Vagina (tissue), 2 donors: ENCODE results near the gene VPS35L.

Experiments used
- POLR2A ChIP-seq, 2 donors: fragments of 450-650 bp; IDR thresholded peaks; one replicate each; pipeline ENCODE4 v1.6.1; 2017; ENCODE audit warnings: antibody characterized with exemption in 2 of 2, mild to moderate bottlenecking in 2 of 2, moderate library complexity in 2 of 2
- POLR2AphosphoS5 ChIP-seq, 2 donors: sonication (generic); formaldehyde crosslinking; IDR thresholded peaks; one replicate each; pipeline ENCODE4 v1.9.0; 2017; ENCODE audit warnings: antibody characterized with exemption in 2 of 2, mild to moderate bottlenecking in 2 of 2, low read depth in 1 of 2; ENCODE audit not compliant: insufficient read depth in 1 of 2
- TF ChIP-seq, protein P1 (sequence below), 3 experiments: fragments of 450-650 bp in 2 of 3; fragments of 200-600 bp in 1 of 3; sonication (generic) in 1 of 3; IDR thresholded peaks; one replicate each; pipeline ENCODE4 v1.5.1; 2017 to 2019; ENCODE audit warnings: antibody characterized with exemption in 3 of 3, mild to moderate bottlenecking in 2 of 3, moderate library complexity in 2 of 3

DNA sequence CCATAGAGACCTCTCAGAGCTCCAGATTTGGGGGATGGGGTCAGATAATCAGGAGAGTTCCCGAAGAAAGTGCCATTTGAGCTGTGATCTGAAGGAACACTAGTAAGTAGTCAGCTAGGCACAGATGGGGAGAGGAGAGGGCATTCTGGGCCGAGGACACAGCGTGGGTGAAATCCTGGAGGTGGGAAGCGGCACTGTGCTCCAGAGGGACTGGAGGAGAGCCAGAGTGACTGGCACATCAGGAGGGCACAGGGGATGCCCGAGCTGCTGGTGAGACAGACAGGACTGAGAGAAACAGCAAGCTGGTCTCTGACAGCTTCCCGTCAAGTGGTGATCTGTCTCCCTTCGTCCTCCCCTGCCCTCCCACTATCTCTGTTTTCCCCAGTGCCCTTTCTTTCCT lies 121.9 kb downstream of the VPS35L start:
- TF ChIP-seq, protein P1, sequence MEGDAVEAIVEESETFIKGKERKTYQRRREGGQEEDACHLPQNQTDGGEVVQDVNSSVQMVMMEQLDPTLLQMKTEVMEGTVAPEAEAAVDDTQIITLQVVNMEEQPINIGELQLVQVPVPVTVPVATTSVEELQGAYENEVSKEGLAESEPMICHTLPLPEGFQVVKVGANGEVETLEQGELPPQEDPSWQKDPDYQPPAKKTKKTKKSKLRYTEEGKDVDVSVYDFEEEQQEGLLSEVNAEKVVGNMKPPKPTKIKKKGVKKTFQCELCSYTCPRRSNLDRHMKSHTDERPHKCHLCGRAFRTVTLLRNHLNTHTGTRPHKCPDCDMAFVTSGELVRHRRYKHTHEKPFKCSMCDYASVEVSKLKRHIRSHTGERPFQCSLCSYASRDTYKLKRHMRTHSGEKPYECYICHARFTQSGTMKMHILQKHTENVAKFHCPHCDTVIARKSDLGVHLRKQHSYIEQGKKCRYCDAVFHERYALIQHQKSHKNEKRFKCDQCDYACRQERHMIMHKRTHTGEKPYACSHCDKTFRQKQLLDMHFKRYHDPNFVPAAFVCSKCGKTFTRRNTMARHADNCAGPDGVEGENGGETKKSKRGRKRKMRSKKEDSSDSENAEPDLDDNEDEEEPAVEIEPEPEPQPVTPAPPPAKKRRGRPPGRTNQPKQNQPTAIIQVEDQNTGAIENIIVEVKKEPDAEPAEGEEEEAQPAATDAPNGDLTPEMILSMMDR (IDR thresholded peaks at IDR 0.05), result no peak
- TF ChIP-seq POLR2A (IDR thresholded peaks at IDR 0.05) (no peak), POLR2AphosphoS5 (IDR thresholded peaks at IDR 0.05; ENCODE audit: insufficient read depth in 1 of 2, low read depth in 1 of 2) (no peak)
